GM12878 (cell line): ENCODE results near the gene UBE2F.
"Not testable (repeated sequence)": the region's sequence is repeated elsewhere in the genome, so short reads cannot be mapped to it uniquely, and the experiment has no call there.

Experiments
- JUND ChIP-seq: IDR thresholded peaks from 2 replicates; pipeline ENCODE4 v1.6.1; 2012; ENCODE audit warnings: low read depth, mild to moderate bottlenecking, low read length, improper control_type of control experiment, moderate library complexity
- POLR2AphosphoS5 ChIP-seq: IDR thresholded peaks from 2 replicates; pipeline ENCODE4 v1.6.1; 2011; ENCODE audit warnings: mild to moderate bottlenecking, low read length, inconsistent platforms
- TF ChIP-seq, protein P1 (sequence below), 3 experiments: IDR thresholded peaks in 2 of 3; conservative IDR thresholded peaks in 1 of 3; 2 replicates each; pipeline ENCODE4 v1.5.1; 2011; ENCODE audit warnings: low read depth in 3 of 3, low read length in 3 of 3, mild to moderate bottlenecking in 3 of 3, control low read depth in 2 of 3, moderate library complexity in 2 of 3, inconsistent platforms in 1 of 3, mixed read lengths in 1 of 3; ENCODE audit not compliant: control insufficient read depth in 2 of 3, insufficient read depth in 1 of 3; ENCODE audit errors: extremely low read depth in 1 of 3
- TF ChIP-seq, protein P2 (sequence below): IDR thresholded peaks from 2 replicates; pipeline ENCODE4 v1.6.1; 2011; ENCODE audit warnings: low read depth, mild to moderate bottlenecking, low read length, moderate library complexity, borderline replicate concordance; ENCODE audit errors: extremely low read depth

DNA sequence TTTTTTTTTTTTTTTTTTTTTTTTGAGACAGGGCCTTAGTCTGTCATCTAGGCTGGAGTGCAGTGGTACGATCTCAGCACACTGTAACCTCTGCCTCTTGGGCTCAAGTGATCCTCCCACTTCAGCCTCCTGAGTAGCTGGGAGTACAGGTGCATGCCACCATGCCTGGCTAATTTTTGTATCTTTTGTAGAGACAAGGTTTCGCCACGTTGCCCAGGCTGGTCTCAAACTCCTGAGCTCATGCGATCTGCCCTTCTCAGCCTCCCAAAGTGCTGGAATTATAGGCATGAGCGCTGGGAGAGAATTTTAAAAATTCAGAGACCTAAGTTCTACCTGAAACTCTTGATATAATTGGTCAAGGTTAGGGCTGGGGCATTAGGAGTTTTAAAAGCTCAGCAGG is 14.8 kb downstream of the UBE2F start:
- TF ChIP-seq, protein P1, sequence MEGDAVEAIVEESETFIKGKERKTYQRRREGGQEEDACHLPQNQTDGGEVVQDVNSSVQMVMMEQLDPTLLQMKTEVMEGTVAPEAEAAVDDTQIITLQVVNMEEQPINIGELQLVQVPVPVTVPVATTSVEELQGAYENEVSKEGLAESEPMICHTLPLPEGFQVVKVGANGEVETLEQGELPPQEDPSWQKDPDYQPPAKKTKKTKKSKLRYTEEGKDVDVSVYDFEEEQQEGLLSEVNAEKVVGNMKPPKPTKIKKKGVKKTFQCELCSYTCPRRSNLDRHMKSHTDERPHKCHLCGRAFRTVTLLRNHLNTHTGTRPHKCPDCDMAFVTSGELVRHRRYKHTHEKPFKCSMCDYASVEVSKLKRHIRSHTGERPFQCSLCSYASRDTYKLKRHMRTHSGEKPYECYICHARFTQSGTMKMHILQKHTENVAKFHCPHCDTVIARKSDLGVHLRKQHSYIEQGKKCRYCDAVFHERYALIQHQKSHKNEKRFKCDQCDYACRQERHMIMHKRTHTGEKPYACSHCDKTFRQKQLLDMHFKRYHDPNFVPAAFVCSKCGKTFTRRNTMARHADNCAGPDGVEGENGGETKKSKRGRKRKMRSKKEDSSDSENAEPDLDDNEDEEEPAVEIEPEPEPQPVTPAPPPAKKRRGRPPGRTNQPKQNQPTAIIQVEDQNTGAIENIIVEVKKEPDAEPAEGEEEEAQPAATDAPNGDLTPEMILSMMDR (IDR thresholded peaks at IDR 0.05 in 2 of 3, conservative IDR thresholded peaks at IDR 0.05 in 1 of 3; ENCODE audit: control insufficient read depth in 2 of 3, extremely low read depth in 1 of 3, insufficient read depth in 1 of 3, low read depth in 3 of 3, low read length in 3 of 3), result not testable (repeated sequence)
- not testable (repeated sequence) for TF ChIP-seq POLR2AphosphoS5, JUND
- TF ChIP-seq, protein P2, sequence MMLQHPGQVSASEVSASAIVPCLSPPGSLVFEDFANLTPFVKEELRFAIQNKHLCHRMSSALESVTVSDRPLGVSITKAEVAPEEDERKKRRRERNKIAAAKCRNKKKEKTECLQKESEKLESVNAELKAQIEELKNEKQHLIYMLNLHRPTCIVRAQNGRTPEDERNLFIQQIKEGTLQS, result not testable (repeated sequence)
